ENCODE data around the gene GRN.
A peak's percentile ranks its signal among the peaks of the same experiment; 100 is the strongest.
"Not testable (repeated sequence)": the region's sequence is repeated elsewhere in the genome, so short reads cannot be mapped to it uniquely, and the experiment has no call there.

The GRN gene

DNA sequence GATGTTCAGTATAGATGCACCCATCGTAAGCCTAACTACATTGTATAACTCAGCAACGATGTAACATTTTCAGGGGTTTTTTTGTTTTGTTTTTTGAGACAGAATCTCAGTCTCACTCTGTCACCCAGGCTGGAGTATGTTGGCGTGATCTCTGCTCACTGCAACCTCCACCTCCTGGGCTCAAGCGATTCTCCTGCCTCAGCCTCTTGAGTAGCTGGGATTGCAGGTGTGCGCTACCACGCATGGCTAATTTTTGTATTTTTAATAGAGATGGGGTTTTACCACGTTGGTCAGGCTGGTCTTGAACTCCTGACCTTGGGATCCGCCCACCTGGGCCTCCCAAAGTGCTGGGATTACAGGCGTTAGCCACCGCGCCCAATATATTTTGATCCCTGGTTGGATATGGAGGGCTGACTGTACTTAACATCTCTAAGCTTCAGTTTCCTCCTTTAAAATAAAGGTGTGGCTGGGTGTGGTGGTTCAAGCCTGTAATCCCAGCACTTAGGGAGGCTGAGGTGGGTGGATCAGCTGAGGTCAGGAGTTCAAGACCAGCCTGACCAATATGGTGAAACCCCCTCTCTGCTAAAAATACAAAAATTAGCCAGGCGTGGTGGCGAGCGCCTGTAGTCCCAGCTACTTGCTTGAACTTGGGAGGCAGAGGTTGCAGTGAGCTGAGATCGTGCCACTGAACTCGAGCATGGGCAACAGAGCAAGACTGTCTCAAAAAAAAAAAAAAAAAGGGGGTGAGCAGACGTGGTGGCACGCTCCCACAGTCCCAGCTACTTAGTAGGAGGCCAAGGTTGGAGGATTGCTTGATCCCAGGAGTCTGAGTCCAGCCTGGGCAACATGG, 2.3 kb downstream of the GRN start:
- not testable (repeated sequence) for DNase-seq

DNA sequence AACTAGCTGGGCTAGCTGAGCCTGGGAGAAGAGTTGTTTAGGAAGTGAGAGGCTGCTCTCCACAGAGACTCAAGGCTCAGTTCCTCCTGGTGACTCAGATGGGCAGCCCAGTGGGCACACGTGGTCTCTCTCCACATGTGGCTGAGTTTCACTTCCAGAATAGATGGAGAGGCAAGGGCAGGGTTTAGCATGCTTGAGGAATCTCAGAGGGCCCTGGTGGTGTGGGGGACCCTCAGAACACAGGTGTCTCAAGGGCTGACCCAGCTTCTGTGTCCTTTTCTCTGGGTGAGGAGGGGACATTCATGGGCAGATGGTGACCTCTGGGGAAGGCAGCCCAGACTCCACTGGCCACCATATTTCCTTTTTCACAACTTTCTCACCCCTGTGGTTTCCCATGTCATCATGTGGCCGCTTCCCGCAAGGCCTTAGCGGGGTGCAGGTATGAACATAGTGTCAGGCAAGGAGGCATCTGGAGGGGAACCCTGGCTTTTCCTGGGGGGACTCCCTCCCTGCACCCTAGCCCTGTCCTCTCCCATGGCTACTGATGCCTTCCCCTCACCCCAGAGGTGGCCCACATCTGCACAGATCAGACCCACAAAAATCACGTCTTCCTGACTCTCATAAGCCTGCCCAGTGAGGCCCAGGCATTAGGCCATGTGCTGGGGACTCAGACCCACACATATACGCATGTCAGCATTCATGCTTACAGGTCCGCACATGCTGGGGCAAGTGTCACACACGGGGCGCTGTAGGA, 3.3 kb downstream of the GRN start:
- DNase-seq, result no peak

DNA sequence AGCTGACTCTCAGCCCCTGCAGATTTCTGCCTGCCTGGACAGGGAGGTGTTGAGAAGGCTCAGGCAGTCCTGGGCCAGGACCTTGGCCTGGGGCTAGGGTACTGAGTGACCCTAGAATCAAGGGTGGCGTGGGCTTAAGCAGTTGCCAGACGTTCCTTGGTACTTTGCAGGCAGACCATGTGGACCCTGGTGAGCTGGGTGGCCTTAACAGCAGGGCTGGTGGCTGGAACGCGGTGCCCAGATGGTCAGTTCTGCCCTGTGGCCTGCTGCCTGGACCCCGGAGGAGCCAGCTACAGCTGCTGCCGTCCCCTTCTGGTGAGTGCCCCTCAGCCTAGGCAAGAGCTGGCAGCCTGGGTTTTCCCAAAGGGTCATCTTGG, 3.9 kb downstream of the GRN start:
- no peak for DNase-seq

DNA sequence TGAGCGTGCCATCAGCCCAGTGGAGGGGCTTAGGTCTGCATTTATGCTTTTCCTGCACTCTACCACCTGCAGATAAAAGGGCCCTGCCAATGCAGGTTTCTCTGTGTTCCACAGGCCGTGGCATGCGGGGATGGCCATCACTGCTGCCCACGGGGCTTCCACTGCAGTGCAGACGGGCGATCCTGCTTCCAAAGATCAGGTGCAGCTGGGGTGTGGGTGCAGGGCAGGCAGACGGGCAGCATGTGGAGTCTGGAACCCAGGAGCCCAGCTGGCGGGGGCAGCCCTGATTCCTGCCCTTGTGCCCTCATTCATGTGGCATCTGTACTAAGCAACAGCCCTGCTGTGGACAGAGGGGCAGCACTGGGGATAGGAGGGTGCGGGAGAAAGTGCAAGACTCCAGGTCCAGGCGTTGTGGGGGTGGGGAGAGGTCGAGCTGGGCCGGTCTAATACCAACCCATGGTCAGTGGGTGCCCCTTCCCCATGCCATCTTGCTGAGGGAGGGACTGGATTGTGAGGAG, 4.5 kb downstream of the GRN start:
- no peak for DNase-seq

DNA sequence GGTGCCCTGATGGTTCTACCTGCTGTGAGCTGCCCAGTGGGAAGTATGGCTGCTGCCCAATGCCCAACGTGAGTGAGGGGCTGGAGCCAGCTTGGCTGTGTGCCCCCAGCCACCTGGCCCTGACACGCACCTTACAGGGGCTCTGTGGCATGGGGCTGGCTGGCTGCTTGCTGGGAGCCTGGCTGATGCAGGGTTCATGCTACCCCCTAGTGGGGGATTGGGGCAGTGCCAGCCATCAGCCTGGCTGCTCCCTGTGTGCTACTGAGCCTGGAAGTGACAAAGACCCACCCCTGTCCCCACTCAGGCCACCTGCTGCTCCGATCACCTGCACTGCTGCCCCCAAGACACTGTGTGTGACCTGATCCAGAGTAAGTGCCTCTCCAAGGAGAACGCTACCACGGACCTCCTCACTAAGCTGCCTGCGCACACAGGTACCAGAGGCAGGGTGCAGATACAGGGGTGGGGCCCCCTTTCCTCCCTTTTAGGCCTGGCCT, 5.7 kb downstream of the GRN start:
- DNase-seq, result peak; percentile 90

DNA sequence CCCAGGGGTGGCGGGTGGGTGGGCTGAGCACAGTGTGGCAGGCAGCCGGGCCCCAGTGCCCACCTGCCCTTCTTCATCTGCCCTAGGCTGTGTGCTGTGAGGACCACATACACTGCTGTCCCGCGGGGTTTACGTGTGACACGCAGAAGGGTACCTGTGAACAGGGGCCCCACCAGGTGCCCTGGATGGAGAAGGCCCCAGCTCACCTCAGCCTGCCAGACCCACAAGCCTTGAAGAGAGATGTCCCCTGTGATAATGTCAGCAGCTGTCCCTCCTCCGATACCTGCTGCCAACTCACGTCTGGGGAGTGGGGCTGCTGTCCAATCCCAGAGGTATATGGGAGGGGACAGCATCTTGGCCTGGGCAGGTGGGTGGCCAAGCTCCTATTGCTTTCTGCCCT, 6.4 kb downstream of the GRN start:
- no peak for DNase-seq

DNA sequence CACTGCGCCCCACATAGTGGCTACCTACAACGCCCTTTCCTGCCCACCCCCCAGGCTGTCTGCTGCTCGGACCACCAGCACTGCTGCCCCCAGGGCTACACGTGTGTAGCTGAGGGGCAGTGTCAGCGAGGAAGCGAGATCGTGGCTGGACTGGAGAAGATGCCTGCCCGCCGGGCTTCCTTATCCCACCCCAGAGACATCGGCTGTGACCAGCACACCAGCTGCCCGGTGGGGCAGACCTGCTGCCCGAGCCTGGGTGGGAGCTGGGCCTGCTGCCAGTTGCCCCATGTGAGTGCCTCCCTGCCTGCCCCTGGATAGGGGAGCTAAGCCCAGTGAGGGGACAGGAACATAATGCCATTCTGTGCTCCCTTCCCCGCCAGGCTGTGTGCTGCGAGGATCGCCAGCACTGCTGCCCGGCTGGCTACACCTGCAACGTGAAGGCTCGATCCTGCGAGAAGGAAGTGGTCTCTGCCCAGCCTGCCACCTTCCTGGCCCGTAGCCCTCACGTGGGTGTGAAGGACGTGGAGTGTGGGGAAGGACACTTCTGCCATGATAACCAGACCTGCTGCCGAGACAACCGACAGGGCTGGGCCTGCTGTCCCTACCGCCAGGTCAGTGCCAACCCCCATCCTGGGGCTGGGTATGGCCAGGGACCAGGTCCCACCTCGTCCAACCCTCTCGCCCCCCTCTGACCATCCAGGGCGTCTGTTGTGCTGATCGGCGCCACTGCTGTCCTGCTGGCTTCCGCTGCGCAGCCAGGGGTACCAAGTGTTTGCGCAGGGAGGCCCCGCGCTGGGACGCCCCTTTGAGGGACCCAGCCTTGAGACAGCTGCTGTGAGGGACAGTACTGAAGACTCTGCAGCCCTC, 7.1 kb downstream of the GRN start:
- DNase-seq, result no peak

DNA sequence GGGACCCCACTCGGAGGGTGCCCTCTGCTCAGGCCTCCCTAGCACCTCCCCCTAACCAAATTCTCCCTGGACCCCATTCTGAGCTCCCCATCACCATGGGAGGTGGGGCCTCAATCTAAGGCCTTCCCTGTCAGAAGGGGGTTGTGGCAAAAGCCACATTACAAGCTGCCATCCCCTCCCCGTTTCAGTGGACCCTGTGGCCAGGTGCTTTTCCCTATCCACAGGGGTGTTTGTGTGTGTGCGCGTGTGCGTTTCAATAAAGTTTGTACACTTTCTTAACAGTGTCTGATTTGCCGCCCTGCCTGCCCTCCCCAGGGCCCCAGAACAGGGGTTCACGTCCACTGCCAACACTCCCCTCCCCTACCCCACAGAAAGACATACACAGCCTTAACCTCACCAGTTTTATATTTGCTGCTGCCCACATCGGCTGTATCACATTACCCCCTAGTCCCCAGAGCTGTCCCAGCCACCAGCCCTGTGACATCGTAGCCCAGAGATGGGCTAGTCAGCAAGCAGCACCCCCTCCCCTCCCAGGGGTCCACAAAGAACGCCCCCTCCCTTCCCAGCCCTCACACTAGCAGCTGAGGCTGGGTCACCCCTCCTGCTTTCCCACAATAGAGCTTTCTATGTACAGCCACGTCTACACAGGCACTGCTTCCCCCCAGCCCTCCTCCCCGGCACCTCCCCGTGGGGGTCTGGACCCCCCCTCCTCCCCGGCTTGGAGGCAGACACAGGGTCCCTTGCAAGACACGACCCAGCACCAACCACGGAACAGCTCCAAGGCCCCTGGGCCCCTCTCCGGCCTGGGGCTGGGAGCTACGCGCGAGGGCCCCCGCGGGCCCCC, 7.9 kb downstream of the GRN start:
- no peak for DNase-seq

DNA sequence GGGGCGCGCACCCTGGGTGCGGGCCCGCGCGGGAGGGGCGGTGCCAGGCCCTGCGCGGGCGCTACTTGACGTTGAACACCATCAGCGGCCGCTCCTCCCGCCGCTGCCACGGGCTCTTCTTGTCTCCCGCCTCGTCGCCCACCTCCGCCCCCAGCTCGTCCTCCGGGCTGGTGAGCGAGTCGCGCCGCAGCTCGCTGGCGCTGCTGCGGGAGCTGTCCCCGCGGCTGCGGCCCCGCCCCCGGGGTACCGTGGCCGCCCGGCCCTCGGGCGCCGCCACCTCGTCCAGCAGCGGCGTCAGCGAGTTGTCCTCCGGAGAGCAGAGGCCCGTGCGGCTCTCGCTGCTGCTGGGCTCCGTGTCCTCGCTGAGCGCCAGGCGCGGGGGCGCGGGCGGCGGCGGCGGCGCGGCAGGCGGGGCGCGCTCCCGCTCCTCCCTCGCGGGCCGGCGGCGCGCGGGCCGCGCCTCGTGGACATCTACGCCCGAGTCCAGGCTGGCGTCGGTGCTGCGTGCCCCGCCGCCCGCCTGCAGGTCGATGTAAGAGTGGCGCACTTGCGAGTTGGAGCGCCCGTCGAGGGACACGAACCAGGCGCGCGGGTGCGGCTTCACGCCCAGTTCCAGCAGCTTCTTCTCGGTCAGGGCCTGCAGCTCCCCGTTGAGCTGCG, 8.7 kb downstream of the GRN start:
- DNase-seq, result no peak

DNA sequence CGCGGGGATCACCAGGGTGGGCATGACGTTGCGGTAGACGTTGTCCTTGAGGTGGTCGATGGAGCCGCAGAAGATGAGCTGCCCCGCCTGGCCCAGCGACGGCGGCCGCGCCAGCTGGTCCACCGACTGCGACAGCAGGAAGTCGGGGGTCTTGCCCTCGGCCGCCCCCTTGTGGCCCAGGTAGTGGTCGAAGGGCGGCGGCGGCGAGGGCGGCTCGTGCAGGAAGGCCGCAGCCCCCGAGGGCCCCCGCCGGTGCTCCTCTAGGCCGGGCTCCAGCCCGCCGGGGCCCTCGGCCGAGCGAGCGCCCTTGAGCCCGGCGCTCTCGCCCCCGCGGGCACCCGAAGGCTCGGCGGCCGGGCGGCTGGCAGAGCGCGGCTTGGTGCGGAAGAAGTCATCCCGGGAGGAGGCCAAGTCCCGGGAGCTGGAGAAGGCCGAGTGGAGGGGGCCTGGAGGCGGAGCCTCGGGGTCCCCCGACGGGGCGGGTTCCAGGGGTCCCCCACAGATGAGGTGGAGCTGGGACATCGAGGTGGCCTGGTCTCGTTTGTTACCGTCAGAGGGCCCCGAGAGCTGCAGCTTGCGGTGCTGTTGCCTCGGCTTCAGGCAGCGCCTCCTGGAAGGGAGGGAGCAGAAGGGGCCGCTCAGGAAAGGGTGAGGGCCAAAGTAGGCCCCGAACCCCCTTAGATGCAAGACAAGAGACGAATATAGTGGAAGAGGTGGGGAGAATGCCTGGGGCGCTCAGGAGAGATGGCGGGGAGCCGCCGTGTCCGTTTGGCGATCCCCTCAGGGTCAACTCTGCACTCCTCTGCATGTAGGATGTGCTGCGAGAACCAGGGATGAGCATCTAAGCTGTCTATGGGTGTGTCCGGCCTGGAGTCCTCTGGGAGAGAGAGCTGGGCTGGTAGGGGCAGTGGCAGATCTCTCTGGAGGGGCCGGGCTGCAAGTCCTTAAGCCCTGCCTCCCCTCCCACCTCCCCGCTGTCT, 9.8 kb downstream of the GRN start:
- peak; percentile 84 for DNase-seq

DNA sequence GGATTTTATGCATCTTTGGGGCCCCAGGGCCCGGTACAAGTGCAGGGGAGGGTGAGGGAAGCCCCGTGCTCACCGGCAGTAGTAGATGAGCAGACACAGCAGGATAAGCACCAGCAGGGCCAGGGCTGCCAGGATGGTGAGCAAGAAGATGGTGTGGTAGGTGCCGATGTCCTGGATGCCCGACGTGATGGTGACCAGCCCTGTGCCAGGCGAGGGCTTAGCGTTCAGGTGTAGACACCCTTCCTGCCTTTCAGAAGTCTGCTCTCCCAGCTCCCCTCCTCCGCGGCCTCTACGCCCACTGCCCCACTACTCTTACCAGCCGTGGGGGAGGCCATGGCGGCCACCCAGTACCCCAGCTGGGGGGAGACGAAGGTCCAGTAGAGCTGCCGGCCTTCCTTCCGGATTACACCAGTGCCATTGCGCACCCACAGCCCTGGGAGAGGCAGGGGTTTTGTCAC, 10.6 kb downstream of the GRN start:
- DNase-seq, result no peak

DNA sequence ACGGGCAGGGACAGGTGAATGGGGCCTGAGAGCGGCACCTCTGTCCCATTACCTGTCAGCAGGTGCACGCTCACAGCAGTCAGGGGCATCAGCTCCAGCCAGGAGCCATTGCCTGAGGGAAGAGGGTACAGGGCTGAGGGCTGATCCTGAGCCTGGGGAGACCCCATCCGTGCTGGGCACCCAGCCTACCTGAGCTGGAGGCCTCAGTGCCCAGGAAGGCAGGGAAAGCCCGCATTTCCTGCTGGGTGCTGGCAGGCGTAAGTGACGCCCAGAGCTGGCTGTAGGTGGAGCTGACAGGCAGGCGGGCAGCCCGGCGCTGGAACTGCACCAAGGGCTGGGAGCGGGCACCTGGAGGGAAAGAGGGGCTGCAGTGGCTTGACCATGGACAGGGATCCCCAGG, 11.1 kb downstream of the GRN start:
- DNase-seq, result no peak

DNA sequence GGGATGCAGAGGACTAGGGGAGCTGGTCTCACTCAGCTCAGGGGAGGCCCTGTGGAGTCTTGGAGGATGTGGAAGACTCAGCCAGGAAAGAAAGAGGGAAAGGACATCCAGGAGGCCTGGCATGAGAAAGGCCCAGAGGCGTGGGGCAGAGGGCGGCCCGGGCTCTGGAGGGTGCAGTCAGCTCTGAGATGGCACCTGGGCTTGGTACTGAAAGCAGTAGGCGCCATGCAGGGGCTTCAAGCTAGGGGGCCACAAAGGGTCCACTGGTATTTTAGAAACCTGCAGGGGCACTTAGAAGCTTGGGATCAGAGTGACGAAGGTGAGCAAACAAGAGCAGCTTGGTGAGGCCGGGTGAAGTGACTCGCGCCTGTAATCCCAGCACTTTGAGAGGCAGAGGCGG, 13.0 kb downstream of the GRN start:
- no peak for DNase-seq

DNA sequence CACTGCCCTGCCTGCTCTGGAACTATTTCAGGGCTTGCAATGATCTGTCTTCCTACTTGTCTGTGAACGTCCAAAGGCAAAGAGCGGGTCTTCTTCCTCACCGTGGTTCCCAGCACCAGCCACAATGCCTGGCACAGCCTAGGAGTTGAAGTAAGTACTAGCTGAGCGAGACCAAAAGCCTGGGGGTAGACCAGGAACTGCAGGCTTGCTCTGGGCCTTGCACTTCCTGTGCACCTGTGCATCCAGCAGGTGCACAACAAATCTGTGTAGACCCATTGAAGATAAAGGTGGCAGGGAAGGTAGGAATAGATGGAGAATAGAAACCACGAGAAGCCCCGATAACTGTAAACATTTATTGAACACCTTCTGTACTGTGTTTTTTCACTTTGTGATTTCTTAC, 13.9 kb downstream of the GRN start:
- DNase-seq, result no peak

DNA sequence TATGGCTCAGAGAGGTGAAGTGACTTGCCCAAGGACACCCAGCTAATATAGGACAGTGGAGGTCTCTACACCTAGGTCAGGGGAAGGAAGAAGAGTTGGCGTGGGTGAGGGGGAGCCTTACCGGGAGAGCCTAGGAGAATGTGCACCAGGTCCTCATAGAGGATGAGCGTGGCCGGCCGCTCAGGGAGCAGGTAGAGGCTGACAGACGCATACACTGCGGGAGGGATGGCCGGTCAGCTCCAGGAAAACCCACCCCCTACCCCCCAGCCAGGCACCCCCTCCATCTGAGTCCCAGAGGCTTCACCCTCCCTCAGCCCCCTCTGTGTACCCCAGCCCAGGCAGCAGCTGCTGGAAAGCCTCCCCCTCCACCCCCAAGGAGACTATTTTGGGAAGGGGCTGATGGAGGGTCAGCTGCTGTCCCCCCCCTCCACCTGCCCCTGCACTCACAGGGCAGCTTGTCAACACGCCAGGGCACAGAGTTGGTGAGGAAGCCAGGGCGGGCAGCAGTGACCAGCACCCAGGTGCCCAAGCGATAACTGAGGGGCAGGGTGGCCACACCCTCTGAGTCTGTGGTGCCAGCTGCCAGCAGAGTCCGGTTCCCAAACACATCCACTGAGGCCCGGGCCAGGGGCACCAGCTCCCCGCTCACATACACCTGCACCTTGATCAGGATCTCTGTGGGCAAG, 14.5 kb downstream of the GRN start:
- no peak for DNase-seq

DNA sequence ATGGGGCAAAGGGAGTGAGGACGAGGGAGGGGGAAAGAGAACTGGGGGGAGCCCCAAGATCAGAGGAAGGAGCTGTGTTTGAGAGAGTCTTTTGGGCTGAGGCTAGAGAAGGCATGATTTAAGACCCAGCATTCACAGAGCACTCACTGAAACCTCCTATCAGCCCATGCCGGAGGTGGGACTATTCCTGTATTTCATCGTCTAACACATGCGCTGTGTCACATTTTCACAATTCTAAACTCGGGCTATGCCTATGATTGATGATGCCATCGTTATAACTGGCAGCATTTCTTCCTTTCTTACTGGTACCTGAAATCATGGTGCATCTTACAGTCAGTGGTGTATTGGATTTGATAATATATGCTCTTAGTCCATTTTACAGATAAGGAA, 15.0 kb downstream of the GRN start:
- no peak for DNase-seq

DNA sequence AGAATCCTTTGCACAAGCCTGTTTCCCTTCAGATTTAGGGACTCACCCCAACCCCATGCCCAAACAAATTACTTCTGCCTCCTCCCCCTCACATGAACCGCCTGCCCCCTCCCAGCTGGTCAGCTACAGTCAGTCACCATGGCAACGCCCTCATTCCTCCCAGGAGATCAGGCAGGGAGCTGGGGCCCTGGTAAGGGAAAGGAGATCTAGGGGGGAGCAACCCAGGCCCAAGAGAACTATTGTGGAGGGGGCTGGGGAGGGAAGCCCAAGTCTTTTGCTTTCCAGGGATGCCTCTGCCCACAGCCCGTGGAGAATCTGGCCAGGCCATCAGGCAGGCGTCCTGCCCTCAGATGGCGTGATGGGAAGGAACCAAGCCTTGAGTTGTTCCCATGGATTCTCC, 15.7 kb downstream of the GRN start:
- DNase-seq, result no peak

DNA sequence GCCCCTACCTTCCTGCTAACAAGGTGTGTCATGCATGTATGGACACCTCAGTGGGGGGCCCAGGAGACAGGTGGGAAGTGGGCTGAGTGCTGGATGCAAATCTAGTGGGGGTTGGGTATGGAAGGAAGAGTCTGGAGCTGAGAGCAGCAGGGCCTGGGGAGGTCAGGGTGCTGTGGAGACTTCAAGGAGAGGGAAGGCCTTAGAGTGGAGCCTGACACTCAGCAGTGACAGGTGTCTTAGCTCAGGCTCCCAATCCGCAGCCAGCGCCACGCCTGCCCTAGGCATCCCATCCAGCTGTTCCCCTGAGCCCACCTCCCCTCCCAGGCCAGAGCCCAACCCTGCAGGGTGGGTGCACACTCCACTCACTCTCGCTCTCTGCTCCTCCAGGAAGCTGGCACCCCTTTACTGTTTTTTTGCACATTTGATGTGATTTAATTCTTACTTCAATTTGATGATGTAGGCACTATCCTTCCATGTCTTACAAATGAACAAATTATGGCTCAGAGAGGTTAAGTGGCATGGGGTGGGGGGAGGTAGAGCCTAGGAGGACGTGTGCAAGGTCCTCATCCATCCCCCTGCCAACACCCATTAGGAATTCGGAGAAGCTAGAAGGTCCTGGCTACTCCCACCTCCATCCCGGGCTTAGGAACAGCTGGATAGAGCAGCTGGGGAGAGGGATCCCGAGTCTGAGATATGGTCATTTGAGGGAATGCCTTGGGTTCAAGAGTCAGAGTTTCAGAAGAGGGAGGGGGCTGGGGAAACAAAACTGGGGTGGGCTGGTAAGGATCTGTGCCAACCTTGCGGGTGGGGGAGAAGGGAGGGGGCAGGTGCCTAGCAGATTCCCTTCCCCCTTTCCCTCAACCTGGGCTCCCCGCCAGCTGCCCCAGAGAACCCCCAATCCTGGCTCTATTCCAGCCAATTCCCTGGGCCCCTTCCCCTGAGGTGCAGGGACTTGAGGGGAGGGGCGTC, 16.5 kb downstream of the GRN start:
- no peak for DNase-seq

All from activated CD8-positive, alpha-beta memory T cell treated with anti-CD3 and anti-CD28 coated beads for 24 hours (primary cell).